GM15510 (cell line): Measurements from ENCODE around the gene OR10H1.

Experiments used
- POLR2A ChIP-seq: IDR thresholded peaks from 3 replicates; pipeline ENCODE4 v1.6.1; 2011; ENCODE audit warnings: borderline replicate concordance; ENCODE audit not compliant: insufficient read length; ENCODE audit errors: extremely low read depth

The OR10H1 gene

GRCh38 chr19:15776991-15777970 lies 38.2 kb downstream of the OR10H1 start:
- no peak for TF ChIP-seq POLR2A

GRCh38 chr19:15776264-15776663 lies 39.2 kb downstream of the OR10H1 start:
- no peak for TF ChIP-seq POLR2A

- TF ChIP-seq POLR2A = no peak
These were observed 40.2 kb downstream of the OR10H1 start for GRCh38 chr19:15775249-15775648.

GRCh38 chr19:15769586-15769985 lies 45.9 kb downstream of the OR10H1 start:
- TF ChIP-seq POLR2A = no peak

- no peak for TF ChIP-seq POLR2A
These were observed 55.4 kb downstream of the OR10H1 start for GRCh38 chr19:15759962-15760565.

GRCh38 chr19:15758379-15758778 lies 57.1 kb downstream of the OR10H1 start:
- no peak for TF ChIP-seq POLR2A
